ENCODE measurements around the gene SDCCAG8. TPM values are rescaled to one million over a fixed set of nuclear protein-coding genes. Genes with fewer than 3 reads are reported as not detected.

SDCCAG8 gene
- total RNA-seq, 2 donors from 2014 or later: 41.7 to 55.6 TPM

DNA sequence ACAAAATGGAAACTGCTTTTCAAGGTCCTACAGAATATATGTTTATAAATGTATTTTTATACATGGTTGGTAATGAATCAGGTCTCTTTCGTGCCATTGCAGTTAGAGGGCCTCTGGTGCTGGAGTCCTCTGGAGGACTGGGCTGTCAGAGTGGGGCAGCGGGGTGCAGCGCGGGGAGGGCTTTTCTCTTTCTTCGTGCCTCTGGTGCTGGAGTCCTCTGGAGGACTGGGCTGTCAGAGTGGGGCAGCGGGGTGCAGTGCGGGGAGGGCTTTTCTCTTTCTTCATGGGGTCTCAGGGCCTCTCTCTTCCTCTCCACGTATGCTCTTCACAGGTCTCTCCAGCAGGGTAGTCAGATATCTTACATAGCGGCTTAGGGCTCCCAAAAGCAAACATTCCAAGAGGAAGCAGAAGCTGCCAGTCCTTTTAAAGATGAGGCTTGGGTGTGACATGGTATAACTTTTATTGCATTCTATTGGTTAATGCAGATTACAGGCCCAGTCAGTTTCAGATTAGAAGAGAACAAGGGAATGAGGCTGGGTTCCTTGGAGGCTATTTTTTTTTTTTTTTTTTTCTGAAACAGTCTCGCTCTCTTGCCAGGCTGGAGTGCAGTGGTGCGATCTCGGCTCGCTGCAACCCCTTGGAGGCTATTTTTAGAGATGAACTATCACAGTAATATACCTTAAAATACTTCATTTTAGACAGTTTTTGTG is 13.1 kb downstream of the SDCCAG8 start:
- H3K27ac ChIP-seq: no peak overlapping the region
- H3K9me3 ChIP-seq: no peaks in the 10 kb centered on the region
- H3K36me3 ChIP-seq: no peaks in the 10 kb centered on the region
- no peak overlapping the region for H3K4me3 ChIP-seq
- H3K4me1 ChIP-seq (replicated peaks): no peaks in the 10 kb centered on the region
- H3K27me3 ChIP-seq (replicated peaks; ENCODE audit: insufficient read depth): no peaks in the 10 kb centered on the region
- TF ChIP-seq POLR2A (IDR thresholded peaks at IDR 0.05): no peak
- 86% methylated on average over 13 of the region's 13 CpGs for WGBS
- no peak for DNase-seq (ENCODE audit: low spot score)
- intact Hi-C loops (cut with DNase I): no loop called here

GRCh38 chr1:243269461-243269801 is 13.6 kb downstream of the SDCCAG8 start:
- Histone ChIP-seq H3K27ac (no peak overlapping the region), H3K9me3 (no peaks in the 10 kb centered on the region), H3K4me3 (no peak overlapping the region), H3K36me3 (no peaks in the 10 kb centered on the region), H3K4me1 (replicated peaks) (no peaks in the 10 kb centered on the region), H3K27me3 (replicated peaks; ENCODE audit: insufficient read depth) (no peaks in the 10 kb centered on the region)
- intact Hi-C loops (cut with DNase I): no loop called here
- DNase-seq (ENCODE audit: low spot score): no peak
- no peak for TF ChIP-seq POLR2A (IDR thresholded peaks at IDR 0.05)
- TF ChIP-seq, protein P1, sequence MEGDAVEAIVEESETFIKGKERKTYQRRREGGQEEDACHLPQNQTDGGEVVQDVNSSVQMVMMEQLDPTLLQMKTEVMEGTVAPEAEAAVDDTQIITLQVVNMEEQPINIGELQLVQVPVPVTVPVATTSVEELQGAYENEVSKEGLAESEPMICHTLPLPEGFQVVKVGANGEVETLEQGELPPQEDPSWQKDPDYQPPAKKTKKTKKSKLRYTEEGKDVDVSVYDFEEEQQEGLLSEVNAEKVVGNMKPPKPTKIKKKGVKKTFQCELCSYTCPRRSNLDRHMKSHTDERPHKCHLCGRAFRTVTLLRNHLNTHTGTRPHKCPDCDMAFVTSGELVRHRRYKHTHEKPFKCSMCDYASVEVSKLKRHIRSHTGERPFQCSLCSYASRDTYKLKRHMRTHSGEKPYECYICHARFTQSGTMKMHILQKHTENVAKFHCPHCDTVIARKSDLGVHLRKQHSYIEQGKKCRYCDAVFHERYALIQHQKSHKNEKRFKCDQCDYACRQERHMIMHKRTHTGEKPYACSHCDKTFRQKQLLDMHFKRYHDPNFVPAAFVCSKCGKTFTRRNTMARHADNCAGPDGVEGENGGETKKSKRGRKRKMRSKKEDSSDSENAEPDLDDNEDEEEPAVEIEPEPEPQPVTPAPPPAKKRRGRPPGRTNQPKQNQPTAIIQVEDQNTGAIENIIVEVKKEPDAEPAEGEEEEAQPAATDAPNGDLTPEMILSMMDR (IDR thresholded peaks at IDR 0.05): no peak
- no peak for TF ChIP-seq POLR2AphosphoS5 (IDR thresholded peaks at IDR 0.05)
- WGBS: 87% methylated on average over 4 of the region's 4 CpGs

- no peaks in the 10 kb centered on the region for H3K9me3 ChIP-seq
- no peaks in the 10 kb centered on the region for H3K27me3 ChIP-seq (replicated peaks; ENCODE audit: insufficient read depth)
- no peak overlapping the region for H3K4me3 ChIP-seq
- intact Hi-C loops (cut with DNase I): no loop called here
- no peaks in the 10 kb centered on the region for H3K4me1 ChIP-seq (replicated peaks)
- H3K27ac ChIP-seq: no peak overlapping the region
- H3K36me3 ChIP-seq: no peaks in the 10 kb centered on the region
- WGBS: 94% methylated on average over 6 of the region's 6 CpGs
- DNase-seq (ENCODE audit: low spot score): no peak
- TF ChIP-seq, protein P1 (IDR thresholded peaks at IDR 0.05): no peak
- TF ChIP-seq POLR2A (IDR thresholded peaks at IDR 0.05): no peak
- no peak for TF ChIP-seq POLR2AphosphoS5 (IDR thresholded peaks at IDR 0.05)
Measured at GRCh38 chr1:243270097-243270864, 14.4 kb downstream of the SDCCAG8 start.

DNA sequence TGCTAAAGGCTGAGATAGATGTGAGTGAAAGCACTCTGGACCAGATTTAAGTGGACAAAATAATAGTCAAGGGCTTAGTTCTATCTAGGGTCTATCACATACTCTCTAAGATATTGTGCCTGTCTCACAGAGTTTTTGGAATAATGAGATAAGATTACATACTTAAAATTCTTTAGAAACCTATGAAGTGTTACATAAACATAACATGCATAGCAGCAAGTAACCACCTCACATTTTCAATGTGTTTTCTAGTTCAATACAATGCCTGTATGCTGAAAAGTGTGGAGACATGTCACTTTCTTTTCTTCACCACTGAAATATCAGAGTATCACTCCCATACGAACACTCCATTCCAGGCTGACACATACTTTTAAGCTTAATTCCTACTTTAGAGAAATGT is 16.2 kb downstream of the SDCCAG8 start:
- 86% methylated on average over 1 of the region's 1 CpG for WGBS
- H3K36me3 ChIP-seq: no peaks in the 10 kb centered on the region
- no peaks in the 10 kb centered on the region for H3K9me3 ChIP-seq
- no peaks in the 10 kb centered on the region for H3K27me3 ChIP-seq (replicated peaks; ENCODE audit: insufficient read depth)
- TF ChIP-seq POLR2A (IDR thresholded peaks at IDR 0.05): no peak
- no peak for TF ChIP-seq POLR2AphosphoS5 (IDR thresholded peaks at IDR 0.05)
- TF ChIP-seq, protein P1 (IDR thresholded peaks at IDR 0.05): no peak
- intact Hi-C loops (cut with DNase I): no loop called here
- H3K27ac ChIP-seq: no peak overlapping the region
- no peak for DNase-seq (ENCODE audit: low spot score)
- no peaks in the 10 kb centered on the region for H3K4me1 ChIP-seq (replicated peaks)
- no peak overlapping the region for H3K4me3 ChIP-seq

DNA sequence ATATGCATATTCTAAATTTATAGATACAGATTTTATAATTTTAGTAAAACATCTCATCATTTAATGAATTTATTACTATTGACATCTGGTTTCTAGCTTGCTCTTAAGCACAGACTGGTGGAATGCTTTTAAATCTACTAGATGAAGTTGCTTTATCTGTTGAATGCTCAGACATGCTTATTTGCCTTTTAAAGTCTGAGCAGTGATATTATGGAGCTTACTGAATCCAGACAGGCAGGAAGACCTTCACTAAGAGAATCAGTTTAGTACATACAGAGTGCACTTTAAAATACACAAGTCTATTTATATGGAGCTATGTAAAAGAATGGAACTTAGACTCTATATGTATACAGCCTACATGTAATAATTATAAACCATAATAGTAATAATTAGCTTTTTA is 16.6 kb downstream of the SDCCAG8 start:
- H3K9me3 ChIP-seq: no peaks in the 10 kb centered on the region
- H3K27me3 ChIP-seq (replicated peaks; ENCODE audit: insufficient read depth): no peaks in the 10 kb centered on the region
- no peak for TF ChIP-seq POLR2AphosphoS5 (IDR thresholded peaks at IDR 0.05)
- TF ChIP-seq, protein P1 (IDR thresholded peaks at IDR 0.05): no peak
- no peak for TF ChIP-seq POLR2A (IDR thresholded peaks at IDR 0.05)
- H3K4me1 ChIP-seq (replicated peaks): no peaks in the 10 kb centered on the region
- intact Hi-C loops (cut with DNase I): no loop called here
- H3K36me3 ChIP-seq: no peaks in the 10 kb centered on the region
- no peak overlapping the region for H3K27ac ChIP-seq
- H3K4me3 ChIP-seq: no peak overlapping the region
- DNase-seq (ENCODE audit: low spot score): no peak
